NCI-H1694 treated with DMSO at 0.1 percent for 48 hours (cell line): ENCODE measurements around the gene MUC20.
"Not testable (repeated sequence)": the region's sequence is repeated elsewhere in the genome, so short reads cannot be mapped to it uniquely, and the experiment has no call there.

Experiments
- DNase-seq: peaks from one replicate; lab custom pipeline; 2025; lab: John Stamatoyannopoulos, UW

The MUC20 gene

GRCh38 chr3:195711091-195711812, 9.5 kb upstream of the MUC20 start:
- not testable (repeated sequence) for DNase-seq

GRCh38 chr3:195711813-195712534, 8.8 kb upstream of the MUC20 start:
- no peak for DNase-seq

GRCh38 chr3:195712535-195712910, 8.3 kb upstream of the MUC20 start:
- DNase-seq = not testable (repeated sequence)

- not testable (repeated sequence) for DNase-seq
Observed at GRCh38 chr3:195713150-195713549, 7.6 kb upstream of the MUC20 start.

- DNase-seq = no peak
Observed at GRCh38 chr3:195714380-195715011, 6.3 kb upstream of the MUC20 start.

GRCh38 chr3:195715134-195715533, 5.6 kb upstream of the MUC20 start:
- DNase-seq = no peak

GRCh38 chr3:195715583-195716266, 5.1 kb upstream of the MUC20 start:
- DNase-seq = no peak

GRCh38 chr3:195717416-195717815, 3.4 kb upstream of the MUC20 start:
- no peak for DNase-seq

- DNase-seq = no peak
Observed at GRCh38 chr3:195717852-195718476, 2.8 kb upstream of the MUC20 start.

GRCh38 chr3:195718477-195718984, 2.2 kb upstream of the MUC20 start:
- DNase-seq = no peak

GRCh38 chr3:195719514-195720254, 1.1 kb upstream of the MUC20 start:
- DNase-seq = not testable (repeated sequence)

GRCh38 chr3:195722139-195722995, 1.6 kb downstream of the MUC20 start:
- DNase-seq = not testable (repeated sequence)

GRCh38 chr3:195722996-195723345, 2.2 kb downstream of the MUC20 start:
- not testable (repeated sequence) for DNase-seq

GRCh38 chr3:195724363-195724762, 3.6 kb downstream of the MUC20 start:
- not testable (repeated sequence) for DNase-seq

- DNase-seq = not testable (repeated sequence)
Observed at GRCh38 chr3:195725916-195726740, 5.3 kb downstream of the MUC20 start.

- no peak for DNase-seq
Observed at GRCh38 chr3:195727606-195728195, 6.9 kb downstream of the MUC20 start.

- DNase-seq = not testable (repeated sequence)
Observed at GRCh38 chr3:195728789-195729188, 8.0 kb downstream of the MUC20 start.

GRCh38 chr3:195729476-195730251, 8.9 kb downstream of the MUC20 start:
- DNase-seq = no peak
